Activated CD4-positive, alpha-beta T cell treated with anti-CD3 and anti-CD28 coated beads, Interleukin-2, Interleukin-4, amounts not matched to agents 100 ng/mL and 50 ng/mL, durations not matched to agents 16 hours and 8 hours (primary cell): ENCODE data around the gene NUMB.

Experiments used
- DNase-seq: peaks from one replicate; pipeline ENCODE4 v3.0.0-alpha.2; 2020; ENCODE audit warnings: low spot score

NUMB gene

GRCh38 chr14:73231981-73232851 lies 226.1 kb downstream of the NUMB start:
- DNase-seq, result no peak

- no peak for DNase-seq
These were observed 228.3 kb downstream of the NUMB start for GRCh38 chr14:73230051-73230450.

GRCh38 chr14:73227812-73228781 lies 230.2 kb downstream of the NUMB start:
- DNase-seq, result no peak

GRCh38 chr14:73225496-73225895 lies 232.8 kb downstream of the NUMB start:
- DNase-seq, result no peak
